GM21723 (cell line): ENCODE measurements around the gene IL17RE.
A peak's percentile ranks its signal among the peaks of the same experiment; 100 is the strongest.

Experiments
- ATAC-seq: cut with Tn5 transposase; IDR thresholded peaks from one replicate; pipeline ENCODE4 v1.9.1; 2021; ENCODE audit warnings: mild to moderate bottlenecking, moderate library complexity; ENCODE audit not compliant: unreplicated experiment

IL17RE gene

GRCh38 chr3:9951598-9951961, 48.9 kb downstream of the IL17RE start:
- ATAC-seq = peak; percentile 18

GRCh38 chr3:9951962-9952805, 49.5 kb downstream of the IL17RE start, which contains the start of gene PRRT3:
PRRT3 (minus strand) TSS chr3:9952408; CDS start chr3:9950115, 2,293 bp downstream.
- ATAC-seq = peak; percentile 67

GRCh38 chr3:9955067-9955502, 52.4 kb downstream of the IL17RE start:
- ATAC-seq = no peak

- ATAC-seq = no peak
Measured at GRCh38 chr3:9955611-9956352, 53.1 kb downstream of the IL17RE start.

GRCh38 chr3:9957214-9957613, 54.6 kb downstream of the IL17RE start:
- ATAC-seq = no peak

GRCh38 chr3:9965200-9965875, 62.7 kb downstream of the IL17RE start:
- ATAC-seq = no peak
